Activated CD8-positive, alpha-beta T cell treated with anti-CD3 and anti-CD28 coated beads, Interleukin-2, amount 10 ng/mL, durations not matched to agents 7 days and 5 days (primary cell): ENCODE measurements around the gene DAZ2. TPM values are rescaled to one million over a fixed set of nuclear protein-coding genes. Genes with fewer than 3 reads are reported as not detected.
"Not testable (repeated sequence)": the region's sequence is repeated elsewhere in the genome, so short reads cannot be mapped to it uniquely, and the experiment has no call there.

Source experiments
- ATAC-seq: fragments of 150-1000 bp; cut with Tn5 transposase; one replicate; pipeline ENCODE4 v1.10.0; 2021; ENCODE audit warnings: moderate library complexity
- CTCF ChIA-PET: fragments of 350-600 bp; sonication (Branson Sonifier 250); formaldehyde crosslinking; loops from one replicate; lab custom pipeline; 2021; ENCODE audit warnings: antibody characterized with exemption; lab: Charles Lee
- POLR2A ChIA-PET: fragments of 350-600 bp; sonication (Branson Sonifier 250); formaldehyde crosslinking; loops from one replicate; lab custom pipeline; 2021; ENCODE audit warnings: antibody characterized with exemption; lab: Charles Lee
- DNase-seq: peaks from one replicate; pipeline ENCODE4 v3.0.0-alpha.2; 2020
- H3K27ac Mint-ChIP-seq: one replicate; pipeline ENCODE4 v1.8.0; 2021; ENCODE audit warnings: mild to moderate bottlenecking, mixed read lengths
- H3K27me3 Mint-ChIP-seq: one replicate; pipeline ENCODE4 v1.8.0; 2021; ENCODE audit warnings: low read depth, mixed read lengths
- H3K36me3 Mint-ChIP-seq: one replicate; pipeline ENCODE4 v1.8.0; 2021; ENCODE audit warnings: low read depth, mixed read lengths
- H3K4me1 Mint-ChIP-seq: one replicate; pipeline ENCODE4 v1.8.0; 2021; ENCODE audit warnings: low read depth, mixed read lengths
- H3K4me3 Mint-ChIP-seq: one replicate; pipeline ENCODE4 v1.8.0; 2021; ENCODE audit warnings: mild to moderate bottlenecking, mixed read lengths
- H3K9me3 Mint-ChIP-seq: one replicate; pipeline ENCODE4 v1.8.0; 2022; ENCODE audit warnings: mixed read lengths; ENCODE audit not compliant: insufficient read depth
- total RNA-seq, 2 experiments: library from RNA; stranded (reverse); gene quantifications; one replicate each; pipeline ENCODE4 v1.2.3, GENCODE V29; 2021

The DAZ2 gene, protein sequence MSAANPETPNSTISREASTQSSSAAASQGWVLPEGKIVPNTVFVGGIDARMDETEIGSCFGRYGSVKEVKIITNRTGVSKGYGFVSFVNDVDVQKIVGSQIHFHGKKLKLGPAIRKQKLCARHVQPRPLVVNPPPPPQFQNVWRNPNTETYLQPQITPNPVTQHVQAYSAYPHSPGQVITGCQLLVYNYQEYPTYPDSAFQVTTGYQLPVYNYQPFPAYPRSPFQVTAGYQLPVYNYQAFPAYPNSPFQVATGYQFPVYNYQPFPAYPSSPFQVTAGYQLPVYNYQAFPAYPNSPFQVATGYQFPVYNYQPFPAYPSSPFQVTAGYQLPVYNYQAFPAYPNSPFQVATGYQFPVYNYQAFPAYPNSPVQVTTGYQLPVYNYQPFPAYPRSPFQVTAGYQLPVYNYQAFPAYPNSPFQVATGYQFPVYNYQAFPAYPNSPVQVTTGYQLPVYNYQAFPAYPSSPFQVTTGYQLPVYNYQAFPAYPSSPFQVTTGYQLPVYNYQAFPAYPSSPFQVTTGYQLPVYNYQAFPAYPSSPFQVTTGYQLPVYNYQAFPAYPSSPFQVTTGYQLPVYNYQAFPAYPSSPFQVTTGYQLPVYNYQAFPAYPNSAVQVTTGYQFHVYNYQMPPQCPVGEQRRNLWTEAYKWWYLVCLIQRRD
- not detected for total RNA-seq

DNA sequence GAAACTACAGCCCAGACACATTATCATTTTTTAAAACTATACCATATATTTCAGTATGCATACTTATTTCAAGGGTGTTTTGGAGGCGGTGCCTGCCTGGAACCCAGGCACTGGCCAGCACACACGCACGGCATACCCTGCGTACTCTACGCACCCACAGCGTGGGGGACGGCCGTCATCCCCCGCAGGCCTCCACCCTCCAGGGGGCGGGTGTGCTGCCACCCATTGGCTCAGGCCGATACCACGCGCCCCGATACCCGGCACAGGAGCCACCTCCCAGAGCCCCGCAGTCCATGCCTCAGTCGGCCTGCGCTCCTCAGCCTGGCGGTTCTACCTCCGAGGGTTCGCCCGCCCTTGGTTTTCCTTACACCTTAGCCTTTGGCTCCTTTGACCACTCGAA is at the start of gene DAZ2:
Gene DAZ2 (plus strand): TSS at position 301 of the 400 bp plus-strand sequence. CDS start 208 bp downstream, outside the sequence.
- H3K9me3 Mint-ChIP-seq, H3K36me3 Mint-ChIP-seq, CTCF ChIA-PET, H3K27me3 Mint-ChIP-seq, H3K4me1 Mint-ChIP-seq, DNase-seq, H3K4me3 Mint-ChIP-seq, POLR2A ChIA-PET, ATAC-seq, H3K27ac Mint-ChIP-seq: not testable (repeated sequence)

DNA sequence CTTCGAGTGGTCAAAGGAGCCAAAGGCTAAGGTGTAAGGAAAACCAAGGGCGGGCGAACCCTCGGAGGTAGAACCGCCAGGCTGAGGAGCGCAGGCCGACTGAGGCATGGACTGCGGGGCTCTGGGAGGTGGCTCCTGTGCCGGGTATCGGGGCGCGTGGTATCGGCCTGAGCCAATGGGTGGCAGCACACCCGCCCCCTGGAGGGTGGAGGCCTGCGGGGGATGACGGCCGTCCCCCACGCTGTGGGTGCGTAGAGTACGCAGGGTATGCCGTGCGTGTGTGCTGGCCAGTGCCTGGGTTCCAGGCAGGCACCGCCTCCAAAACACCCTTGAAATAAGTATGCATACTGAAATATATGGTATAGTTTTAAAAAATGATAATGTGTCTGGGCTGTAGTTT is 20.4 kb upstream of the DAZ2 start, which contains the start of gene DAZ1:
Gene DAZ1 (minus strand): TSS at position 101 of the 400 bp plus-strand sequence. CDS start 208 bp downstream, outside the sequence.
- H3K4me1 Mint-ChIP-seq, CTCF ChIA-PET, DNase-seq, POLR2A ChIA-PET, H3K27me3 Mint-ChIP-seq, H3K9me3 Mint-ChIP-seq, H3K27ac Mint-ChIP-seq, H3K4me3 Mint-ChIP-seq, H3K36me3 Mint-ChIP-seq, ATAC-seq: not testable (repeated sequence)

DNA sequence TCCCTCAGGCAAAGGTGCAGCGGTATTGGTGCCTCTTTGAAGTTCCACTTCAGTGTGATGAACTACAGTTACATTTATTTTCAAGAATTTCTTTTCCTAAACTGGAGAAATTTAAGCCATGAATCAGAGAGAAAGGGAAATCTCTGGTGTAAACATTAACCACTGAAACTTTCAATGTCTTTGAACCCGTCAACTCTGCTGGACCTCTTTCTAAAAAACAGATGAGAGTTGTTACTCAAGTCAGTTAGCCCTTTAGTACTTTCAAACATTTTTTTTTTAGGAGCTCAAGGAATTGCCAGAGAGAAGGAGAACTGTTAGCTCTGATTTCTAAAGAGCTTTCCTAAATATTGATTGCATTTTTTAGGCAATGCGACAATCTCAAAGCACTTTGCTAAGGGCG is 11.9 kb upstream of the DAZ2 start:
- H3K27me3 Mint-ChIP-seq, H3K36me3 Mint-ChIP-seq, H3K27ac Mint-ChIP-seq, ATAC-seq, CTCF ChIA-PET, H3K9me3 Mint-ChIP-seq, H3K4me3 Mint-ChIP-seq, H3K4me1 Mint-ChIP-seq, DNase-seq, POLR2A ChIA-PET: not testable (repeated sequence)

DNA sequence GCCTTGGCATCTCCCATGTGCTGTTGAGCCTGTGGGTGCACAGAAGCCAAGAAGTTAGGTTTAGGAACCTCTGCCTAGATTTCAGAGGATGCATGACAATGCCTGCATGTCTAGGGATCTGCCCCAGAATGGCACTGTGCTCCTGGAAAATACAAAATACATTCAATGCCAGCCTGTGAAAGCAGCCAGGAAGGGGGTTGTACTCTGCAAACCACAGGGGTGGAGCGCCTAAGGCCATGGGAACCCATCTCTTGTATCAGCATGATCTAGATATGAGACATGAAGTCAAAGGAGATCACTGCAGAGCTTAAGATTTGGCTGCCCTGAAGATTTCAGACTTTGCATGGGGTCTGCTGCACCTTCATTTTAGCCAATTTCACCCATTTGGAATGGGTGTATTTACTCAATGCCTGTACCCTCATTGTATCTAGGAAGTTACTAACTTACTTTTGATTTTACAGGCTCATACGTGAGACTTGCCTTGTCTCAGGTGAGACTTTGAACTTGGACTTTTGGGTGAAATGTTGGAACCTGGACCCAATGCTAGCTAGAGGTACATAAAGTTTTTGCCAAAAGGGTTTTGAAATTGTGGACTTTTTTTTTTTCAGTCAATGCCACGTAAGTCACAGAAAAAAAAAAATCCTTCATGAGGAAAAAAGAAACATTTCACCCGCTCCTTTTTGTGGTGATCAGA is 9.4 kb upstream of the DAZ2 start:
- H3K27ac Mint-ChIP-seq, H3K4me3 Mint-ChIP-seq, POLR2A ChIA-PET, H3K27me3 Mint-ChIP-seq, ATAC-seq, H3K9me3 Mint-ChIP-seq, H3K36me3 Mint-ChIP-seq, DNase-seq, CTCF ChIA-PET, H3K4me1 Mint-ChIP-seq: not testable (repeated sequence)

DNA sequence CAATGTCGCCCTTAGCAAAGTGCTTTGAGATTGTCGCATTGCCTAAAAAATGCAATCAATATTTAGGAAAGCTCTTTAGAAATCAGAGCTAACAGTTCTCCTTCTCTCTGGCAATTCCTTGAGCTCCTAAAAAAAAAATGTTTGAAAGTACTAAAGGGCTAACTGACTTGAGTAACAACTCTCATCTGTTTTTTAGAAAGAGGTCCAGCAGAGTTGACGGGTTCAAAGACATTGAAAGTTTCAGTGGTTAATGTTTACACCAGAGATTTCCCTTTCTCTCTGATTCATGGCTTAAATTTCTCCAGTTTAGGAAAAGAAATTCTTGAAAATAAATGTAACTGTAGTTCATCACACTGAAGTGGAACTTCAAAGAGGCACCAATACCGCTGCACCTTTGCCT is 8.7 kb upstream of the DAZ2 start:
- H3K27ac Mint-ChIP-seq, DNase-seq, H3K4me3 Mint-ChIP-seq, H3K36me3 Mint-ChIP-seq, POLR2A ChIA-PET, ATAC-seq, H3K9me3 Mint-ChIP-seq, CTCF ChIA-PET, H3K27me3 Mint-ChIP-seq, H3K4me1 Mint-ChIP-seq: not testable (repeated sequence)

Other genes starting within 250 kb of the DAZ2 start
- not detected for gene BPY2, start 235.3 kb upstream of the DAZ2 start, total RNA-seq
- not detected for gene DAZ1, start 20.5 kb upstream of the DAZ2 start, total RNA-seq